ENCODE measurements around the gene SLC14A1. TPM values are rescaled to one million over a fixed set of nuclear protein-coding genes. Genes with fewer than 3 reads are reported as not detected.
A peak's percentile ranks its signal among the peaks of the same experiment; 100 is the strongest.

The SLC14A1 gene
- total RNA-seq, 4 donors from 2014 or later = 1.2 to 15.1 (median 8.2) TPM

GRCh38 chr18:45684341-45685115, 39.5 kb upstream of the SLC14A1 start:
- TF ChIP-seq CTCF (IDR thresholded peaks at IDR 0.05) = no peak
- DNase-seq (ENCODE audit: low spot score) (no peak), ATAC-seq (ENCODE audit: low FRiP score) (no peak)

GRCh38 chr18:45686891-45687611, 36.9 kb upstream of the SLC14A1 start:
- ATAC-seq (ENCODE audit: low FRiP score) (peak; percentile 11), DNase-seq (ENCODE audit: low spot score) (no peak)
- TF ChIP-seq CTCF (IDR thresholded peaks at IDR 0.05) = no peak

- peak; percentile 34 for ATAC-seq (ENCODE audit: low FRiP score)
- TF ChIP-seq CTCF (IDR thresholded peaks at IDR 0.05) = no peak
- no peak for DNase-seq (ENCODE audit: low spot score)
Observed at GRCh38 chr18:45687621-45688020, 36.4 kb upstream of the SLC14A1 start.

GRCh38 chr18:45688113-45688512, 35.9 kb upstream of the SLC14A1 start:
- no peak for ATAC-seq (ENCODE audit: low FRiP score)

GRCh38 chr18:45688833-45689232, 35.1 kb upstream of the SLC14A1 start:
- no peak for TF ChIP-seq CTCF (IDR thresholded peaks at IDR 0.05)
- no peak for DNase-seq (ENCODE audit: low spot score)
- no peak for ATAC-seq (ENCODE audit: low FRiP score)

More at GRCh38 chr18:45688113-45688512, 35.9 kb upstream of the SLC14A1 start:
- DNase-seq (ENCODE audit: low spot score) = no peak
- TF ChIP-seq CTCF (IDR thresholded peaks at IDR 0.05) = no peak

- ATAC-seq (ENCODE audit: low FRiP score) = no peak
- TF ChIP-seq CTCF (IDR thresholded peaks at IDR 0.05) = no peak
- DNase-seq (ENCODE audit: low spot score) = no peak
Observed at GRCh38 chr18:45689396-45689795, 34.6 kb upstream of the SLC14A1 start.
